SK-N-SH (cell line): ENCODE measurements around the gene CLIC5. TPM values are rescaled to one million over a fixed set of nuclear protein-coding genes. Genes with fewer than 3 reads are reported as not detected.

ENCODE experiments used
- CTCF ChIA-PET: fragments of 300-600, 350-600 bp; formaldehyde crosslinking; extraction: SDS; loops from one replicate; lab custom pipeline; 2021; lab: Yijun Ruan, JAX
- POLR2A ChIA-PET: fragments of 350-600 bp; sonication (Branson Sonifier 250); formaldehyde crosslinking; extraction: SDS; loops from one replicate; lab custom pipeline; 2020; ENCODE audit warnings: antibody characterized with exemption, inconsistent platforms; lab: Yijun Ruan, JAX
- DNase-seq: peaks from one replicate; pipeline ENCODE4 v3.0.0; 2012
- H2AFZ ChIP-seq: fragments of 200-600 bp; sonication (generic); 2 replicates; pipeline ENCODE4 v1.8.1; 2016; ENCODE audit warnings: antibody characterized with exemption, mild to moderate bottlenecking, low read depth
- H3F3A ChIP-seq: fragments of 200-600 bp; sonication (generic); replicated peaks from 2 replicates; pipeline ENCODE3; 2016; ENCODE audit warnings: antibody characterized with exemption, mild to moderate bottlenecking; ENCODE audit not compliant: insufficient read depth
- H3K27ac ChIP-seq, 2 experiments: fragments of 200-500 bp in 1 of 2; fragments of 200-600 bp in 1 of 2; sonication (Bioruptor generic) in 1 of 2; sonication (generic), shearing (Covaris generic) in 1 of 2; 2 replicates each; pipeline versions ENCODE4 v1.5.1 to v1.6.1; 2014 to 2016; ENCODE audit warnings: low read depth in 2 of 2, inconsistent platforms in 1 of 2, low read length in 1 of 2, mild to moderate bottlenecking in 1 of 2, mixed read lengths in 1 of 2
- H3K27me3 ChIP-seq: fragments of 200-600 bp; sonication (generic), shearing (Covaris generic); 2 replicates; pipeline ENCODE4 v1.6.1; 2016; ENCODE audit warnings: mixed run types; ENCODE audit not compliant: insufficient read depth
- H3K36me3 ChIP-seq, 2 experiments: fragments of 200-500 bp in 1 of 2; fragments of 200-600 bp in 1 of 2; sonication (Bioruptor generic) in 1 of 2; sonication (generic) in 1 of 2; replicated peaks in 1 of 2; 2 replicates each; pipeline versions ENCODE3 to v1.5.1; 2014 to 2016; ENCODE audit warnings: low read length in 1 of 2, mild to moderate bottlenecking in 1 of 2; ENCODE audit not compliant: insufficient read depth in 2 of 2, control insufficient read depth in 1 of 2
- H3K4me1 ChIP-seq, 2 experiments: fragments of 200-500 bp in 1 of 2; fragments of 200-600 bp in 1 of 2; sonication (Bioruptor generic) in 1 of 2; sonication (generic), shearing (Covaris generic) in 1 of 2; 2 replicates each; pipeline versions ENCODE4 v1.5.1 to v1.6.1; 2014 to 2016; ENCODE audit warnings: low read depth in 1 of 2, low read length in 1 of 2, mixed run types in 1 of 2; ENCODE audit not compliant: insufficient read depth in 2 of 2, control insufficient read depth in 1 of 2
- H3K4me2 ChIP-seq: fragments of 200-600 bp; sonication (generic), shearing (Covaris generic); 2 replicates; pipeline ENCODE4 v1.6.1; 2017; ENCODE audit warnings: mixed run types
- H3K4me3 ChIP-seq, 2 experiments: fragments of 200-500 bp in 1 of 2; fragments of 200-600 bp in 1 of 2; sonication (Bioruptor generic) in 1 of 2; sonication (generic), shearing (Covaris generic) in 1 of 2; 2 replicates each; pipeline versions ENCODE4 v1.5.1 to v1.8.1; 2014 to 2016; ENCODE audit warnings: low read depth in 2 of 2, inconsistent platforms in 1 of 2, low read length in 1 of 2, mild to moderate bottlenecking in 1 of 2, mixed read lengths in 1 of 2, moderate library complexity in 1 of 2
- H3K79me2 ChIP-seq: fragments of 200-600 bp; sonication (generic); 2 replicates; pipeline ENCODE4 v1.8.1; 2017; ENCODE audit warnings: mild to moderate bottlenecking; ENCODE audit not compliant: insufficient read depth
- H3K9ac ChIP-seq: fragments of 200-600 bp; sonication (generic); 2 replicates; pipeline ENCODE4 v1.6.1; 2017; ENCODE audit warnings: mixed run types
- H3K9me2 ChIP-seq: fragments of 200-600 bp; sonication (generic); 2 replicates; pipeline ENCODE4 v1.6.1; 2017; ENCODE audit warnings: mixed run types
- H3K9me3 ChIP-seq: fragments of 200-600 bp; sonication (generic); 2 replicates; pipeline ENCODE4 v1.6.1; 2017; ENCODE audit warnings: mixed run types, mild to moderate bottlenecking, moderate library complexity
- H4K20me1 ChIP-seq: fragments of 200-600 bp; sonication (generic); 2 replicates; pipeline ENCODE4 v1.6.1; 2017; ENCODE audit warnings: mild to moderate bottlenecking, mixed run types; ENCODE audit not compliant: insufficient read depth
- CHD2 ChIP-seq: fragments of 150-350 bp; IDR thresholded peaks from 2 replicates; pipeline ENCODE4 v1.6.1; 2018; ENCODE audit warnings: low read length; ENCODE audit not compliant: partially characterized antibody
- ELF1 ChIP-seq: IDR thresholded peaks from 2 replicates; pipeline ENCODE4 v1.4.0; 2012
- EZH2phosphoT487 ChIP-seq: fragments of 200-600 bp; sonication (generic); IDR thresholded peaks from 2 replicates; pipeline ENCODE4 v1.6.1; 2017; ENCODE audit warnings: low read depth, mixed run types, mild to moderate bottlenecking, antibody characterized with exemption, moderate library complexity, borderline replicate concordance
- FOXJ3 ChIP-seq: sonication (generic); formaldehyde crosslinking; IDR thresholded peaks from 2 replicates; pipeline ENCODE4 v1.5.1; 2020; ENCODE audit warnings: mild to moderate bottlenecking, missing genetic modification reagents
- FOXM1 ChIP-seq: IDR thresholded peaks from 2 replicates; pipeline ENCODE4 v1.4.0; 2012; ENCODE audit warnings: low read depth, mild to moderate bottlenecking
- GABPA ChIP-seq: IDR thresholded peaks from 2 replicates; pipeline ENCODE4 v1.4.0; 2012; ENCODE audit warnings: low read depth, mild to moderate bottlenecking
- JUND ChIP-seq: IDR thresholded peaks from 2 replicates; pipeline ENCODE4 v1.4.0; 2012
- MEF2A ChIP-seq: IDR thresholded peaks from 2 replicates; pipeline ENCODE4 v1.4.0; 2012; ENCODE audit warnings: low read depth, borderline replicate concordance
- NRF1 ChIP-seq: IDR thresholded peaks from 2 replicates; pipeline ENCODE4 v1.6.1; 2012; ENCODE audit warnings: low read depth, mild to moderate bottlenecking, low read length
- RCOR1 ChIP-seq: fragments of 150-350 bp; IDR thresholded peaks from 2 replicates; pipeline ENCODE4 v1.6.1; 2017; ENCODE audit warnings: antibody characterized with exemption, low read length
- RFX5 ChIP-seq: IDR thresholded peaks from 2 replicates; pipeline ENCODE4 v1.6.1; 2012; ENCODE audit warnings: mild to moderate bottlenecking, improper control_type of control experiment, low read length
- RXRA ChIP-seq: IDR thresholded peaks from 2 replicates; pipeline ENCODE4 v1.4.0; 2012; ENCODE audit warnings: low read depth, mild to moderate bottlenecking, borderline replicate concordance
- SMC3 ChIP-seq: IDR thresholded peaks from 2 replicates; pipeline ENCODE4 v1.6.1; 2012; ENCODE audit warnings: low read depth, low read length, improper control_type of control experiment
- TAF1 ChIP-seq: IDR thresholded peaks from 2 replicates; pipeline ENCODE4 v1.6.1; 2012; ENCODE audit warnings: low read depth, mild to moderate bottlenecking, low read length, moderate library complexity, borderline replicate concordance
- TEAD4 ChIP-seq: IDR thresholded peaks from 2 replicates; pipeline ENCODE4 v1.4.0; 2012; ENCODE audit warnings: mild to moderate bottlenecking, borderline replicate concordance; ENCODE audit not compliant: insufficient read depth
- WGBS: methylation state at CpG from one replicate; pipeline ENCODE4 v1.1.6; 2017; ENCODE audit warnings: low lambda C conversion rate; 5-methylcytosine and 5-hydroxymethylcytosine counted together
- polyA plus RNA-seq, 3 experiments: library from polyadenylated mRNA; depleted of rRNA; stranded (reverse); fragments of >200 nt; gene quantifications; 2 replicates each; pipeline ENCODE4 v1.2.3, GENCODE V29; 2012
- TF ChIP-seq, protein P1 (sequence below): IDR thresholded peaks from 2 replicates; pipeline ENCODE4 v1.4.0; 2012; ENCODE audit warnings: low read depth
- TF ChIP-seq, protein P2 (sequence below): IDR thresholded peaks from 2 replicates; pipeline ENCODE4; 2012
- TF ChIP-seq, protein P3 (sequence below): IDR thresholded peaks from 2 replicates; pipeline ENCODE4 v1.4.0; 2012; ENCODE audit warnings: low read depth, borderline replicate concordance
- TF ChIP-seq, protein P4 (sequence below): fragments of 150-350 bp; IDR thresholded peaks from 2 replicates; pipeline ENCODE4 v1.6.1; 2017; ENCODE audit warnings: antibody characterized with exemption, low read length, low read depth, borderline replicate concordance

CLIC5 gene
- polyA plus RNA-seq, 1 of the 3 experiments (the other 2 are of a cell fraction), result 0.03 TPM

DNA sequence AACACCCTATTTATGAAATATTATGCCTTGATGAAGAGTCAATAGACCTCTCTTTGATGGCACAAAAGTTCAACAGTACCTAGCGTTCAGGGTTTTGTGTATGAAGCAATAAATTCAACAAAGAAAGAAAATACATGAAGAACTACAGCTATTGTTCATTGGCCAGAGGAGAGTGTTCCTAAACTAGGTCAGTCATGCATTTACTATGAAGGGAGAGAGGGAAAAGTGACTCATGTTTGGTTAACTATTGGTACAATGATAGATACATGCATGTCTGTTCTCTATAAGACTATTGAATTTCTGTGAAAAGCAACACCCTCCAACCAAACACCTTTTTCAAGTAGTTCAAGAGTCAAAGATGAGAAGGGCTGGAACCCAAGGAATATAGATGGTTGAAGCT lies 50.7 kb downstream of the CLIC5 start:
- no peaks in the 10 kb centered on the region for H3K79me2 ChIP-seq
- no peaks in the 10 kb centered on the region for H3F3A ChIP-seq
- no peaks in the 10 kb centered on the region for H3K4me1 ChIP-seq
- no peak overlapping the region for H3K27ac ChIP-seq
- no peak for DNase-seq
- H2AFZ ChIP-seq, result no peak overlapping the region
- no peaks in the 10 kb centered on the region for H3K36me3 ChIP-seq
- WGBS, result 22% methylated on average over 1 of the region's 1 CpG
- CTCF ChIA-PET, result interaction anchor here (1.1 to 1.3 kb wide), 2 partner anchors 8 to 35 kb away, joined by 3 read pairs; no protein-coding TSS in a partner anchor
- no peak overlapping the region for H3K4me2 ChIP-seq
- H3K9ac ChIP-seq, result no peak overlapping the region
- no peaks in the 10 kb centered on the region for H4K20me1 ChIP-seq
- no peaks in the 10 kb centered on the region for H3K9me3 ChIP-seq
- H3K27me3 ChIP-seq, result peaks cover 3% of the 10 kb centered on the region; the same call in 1 of the 2 replicates
- H3K4me3 ChIP-seq, result no peak overlapping the region
- POLR2A ChIA-PET, result no interaction called here
- TF ChIP-seq, protein P1, sequence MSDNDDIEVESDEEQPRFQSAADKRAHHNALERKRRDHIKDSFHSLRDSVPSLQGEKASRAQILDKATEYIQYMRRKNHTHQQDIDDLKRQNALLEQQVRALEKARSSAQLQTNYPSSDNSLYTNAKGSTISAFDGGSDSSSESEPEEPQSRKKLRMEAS, result no peak
- TF ChIP-seq GABPA, result no peak
- TF ChIP-seq NRF1, result no peak
- no peak for TF ChIP-seq RCOR1
- TF ChIP-seq TEAD4, result no peak
- TF ChIP-seq MEF2A, result no peak
- TF ChIP-seq, all 33 proteins: peak for 0
- H3K9me2 ChIP-seq, result no peaks in the 10 kb centered on the region

DNA sequence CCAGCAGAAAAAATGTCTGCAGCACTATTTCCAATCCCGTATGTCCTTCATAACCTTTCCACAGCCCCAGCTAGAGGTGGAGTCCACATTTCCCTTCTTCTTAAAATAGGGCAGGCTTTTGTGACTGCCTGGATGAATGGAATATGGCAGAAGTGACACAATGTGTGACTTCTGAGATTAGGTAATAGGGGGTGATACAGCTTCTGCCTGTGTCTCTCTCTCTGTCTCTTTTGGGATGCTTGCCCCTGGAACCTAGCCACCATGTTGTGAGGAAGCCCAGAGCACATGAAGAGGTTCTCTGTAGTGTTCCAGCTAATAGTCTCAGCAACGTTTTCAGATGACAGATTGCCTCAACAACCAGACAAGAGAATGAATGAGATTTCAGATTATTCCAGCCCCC lies 51.4 kb downstream of the CLIC5 start:
- no peaks in the 10 kb centered on the region for H4K20me1 ChIP-seq
- H3K36me3 ChIP-seq, result no peaks in the 10 kb centered on the region
- H3K4me1 ChIP-seq, result no peaks in the 10 kb centered on the region
- H3K79me2 ChIP-seq, result no peaks in the 10 kb centered on the region
- no peaks in the 10 kb centered on the region; the same call in 1 of the 2 replicates for H3K27me3 ChIP-seq
- no peaks in the 10 kb centered on the region for H3K9me3 ChIP-seq
- TF ChIP-seq RXRA (no peak), TEAD4 (no peak), SMC3 (no peak), FOXM1 (no peak), JUND (no peak), RCOR1 (no peak), TAF1 (no peak), MEF2A (no peak), ELF1 (no peak)
- no peak overlapping the region for H3K9ac ChIP-seq
- 0% methylated on average over 2 of the region's 2 CpGs for WGBS
- H2AFZ ChIP-seq, result no peak overlapping the region
- H3K4me3 ChIP-seq, result no peak overlapping the region
- POLR2A ChIA-PET, result no interaction called here
- CTCF ChIA-PET, result interaction anchor here (1.2 kb wide), 1 partner anchor 1489 kb away, joined by 3 read pairs; no protein-coding TSS in a partner anchor
- no peak overlapping the region for H3K4me2 ChIP-seq
- DNase-seq, result no peak
- H3F3A ChIP-seq, result no peaks in the 10 kb centered on the region
- H3K9me2 ChIP-seq, result no peaks in the 10 kb centered on the region
- H3K27ac ChIP-seq, result no peak overlapping the region

DNA sequence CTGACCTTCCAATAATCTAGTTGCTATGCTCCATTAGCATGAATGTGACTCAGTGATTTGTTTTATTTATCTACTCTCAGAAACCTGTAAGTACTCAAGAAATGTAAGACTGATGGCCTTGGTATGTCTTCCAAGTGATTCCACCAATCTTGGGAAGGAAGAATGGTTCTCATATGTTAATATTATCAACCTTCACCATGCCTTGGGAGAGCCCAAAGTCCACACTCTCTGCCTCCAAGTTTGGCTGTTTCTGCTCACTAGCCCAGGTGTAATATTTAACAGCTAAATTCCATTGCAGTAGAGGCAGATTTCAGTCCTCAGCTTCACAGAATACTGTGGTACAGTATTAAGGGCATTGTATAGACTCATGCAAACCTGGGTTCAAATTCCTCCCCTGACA lies 51.8 kb downstream of the CLIC5 start:
- Histone ChIP-seq H4K20me1 (no peaks in the 10 kb centered on the region), H3K4me3 (no peak overlapping the region), H3K9ac (no peak overlapping the region), H3K27me3 (no peaks in the 10 kb centered on the region; the same call in 1 of the 2 replicates), H3K36me3 (no peaks in the 10 kb centered on the region), H3K9me3 (no peaks in the 10 kb centered on the region), H3K79me2 (no peaks in the 10 kb centered on the region), H3K9me2 (no peaks in the 10 kb centered on the region), H2AFZ (no peak overlapping the region), H3K4me1 (no peaks in the 10 kb centered on the region), H3F3A (no peaks in the 10 kb centered on the region), H3K27ac (no peak overlapping the region), H3K4me2 (no peak overlapping the region)
- ChIA-PET POLR2A (no interaction called here), CTCF (interaction anchor here (1.2 kb wide), 1 partner anchor 1488 kb away, joined by 3 read pairs; no protein-coding TSS in a partner anchor)
- DNase-seq, result no peak
- TF ChIP-seq TAF1 (no peak), EZH2phosphoT487 (no peak), CHD2 (no peak), TEAD4 (no peak), RFX5 (no peak), RXRA (no peak), MEF2A (no peak), FOXJ3 (no peak)
- TF ChIP-seq, protein P2, sequence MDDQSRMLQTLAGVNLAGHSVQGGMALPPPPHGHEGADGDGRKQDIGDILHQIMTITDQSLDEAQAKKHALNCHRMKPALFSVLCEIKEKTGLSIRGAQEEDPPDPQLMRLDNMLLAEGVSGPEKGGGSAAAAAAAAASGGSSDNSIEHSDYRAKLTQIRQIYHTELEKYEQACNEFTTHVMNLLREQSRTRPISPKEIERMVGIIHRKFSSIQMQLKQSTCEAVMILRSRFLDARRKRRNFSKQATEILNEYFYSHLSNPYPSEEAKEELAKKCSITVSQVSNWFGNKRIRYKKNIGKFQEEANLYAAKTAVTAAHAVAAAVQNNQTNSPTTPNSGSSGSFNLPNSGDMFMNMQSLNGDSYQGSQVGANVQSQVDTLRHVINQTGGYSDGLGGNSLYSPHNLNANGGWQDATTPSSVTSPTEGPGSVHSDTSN, result no peak
- TF ChIP-seq, protein P3, sequence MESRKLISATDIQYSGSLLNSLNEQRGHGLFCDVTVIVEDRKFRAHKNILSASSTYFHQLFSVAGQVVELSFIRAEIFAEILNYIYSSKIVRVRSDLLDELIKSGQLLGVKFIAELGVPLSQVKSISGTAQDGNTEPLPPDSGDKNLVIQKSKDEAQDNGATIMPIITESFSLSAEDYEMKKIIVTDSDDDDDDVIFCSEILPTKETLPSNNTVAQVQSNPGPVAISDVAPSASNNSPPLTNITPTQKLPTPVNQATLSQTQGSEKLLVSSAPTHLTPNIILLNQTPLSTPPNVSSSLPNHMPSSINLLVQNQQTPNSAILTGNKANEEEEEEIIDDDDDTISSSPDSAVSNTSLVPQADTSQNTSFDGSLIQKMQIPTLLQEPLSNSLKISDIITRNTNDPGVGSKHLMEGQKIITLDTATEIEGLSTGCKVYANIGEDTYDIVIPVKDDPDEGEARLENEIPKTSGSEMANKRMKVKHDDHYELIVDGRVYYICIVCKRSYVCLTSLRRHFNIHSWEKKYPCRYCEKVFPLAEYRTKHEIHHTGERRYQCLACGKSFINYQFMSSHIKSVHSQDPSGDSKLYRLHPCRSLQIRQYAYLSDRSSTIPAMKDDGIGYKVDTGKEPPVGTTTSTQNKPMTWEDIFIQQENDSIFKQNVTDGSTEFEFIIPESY, result no peak
- TF ChIP-seq, protein P4, sequence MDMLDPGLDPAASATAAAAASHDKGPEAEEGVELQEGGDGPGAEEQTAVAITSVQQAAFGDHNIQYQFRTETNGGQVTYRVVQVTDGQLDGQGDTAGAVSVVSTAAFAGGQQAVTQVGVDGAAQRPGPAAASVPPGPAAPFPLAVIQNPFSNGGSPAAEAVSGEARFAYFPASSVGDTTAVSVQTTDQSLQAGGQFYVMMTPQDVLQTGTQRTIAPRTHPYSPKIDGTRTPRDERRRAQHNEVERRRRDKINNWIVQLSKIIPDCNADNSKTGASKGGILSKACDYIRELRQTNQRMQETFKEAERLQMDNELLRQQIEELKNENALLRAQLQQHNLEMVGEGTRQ, result no peak
